Activated naive CD4-positive, alpha-beta T cell treated with anti-CD3 and anti-CD28 coated beads, Interleukin-2, amount 50 U/mL, for 72 hours (primary cell): ENCODE data around the gene RYR2. TPM values are rescaled to one million over a fixed set of nuclear protein-coding genes. Genes with fewer than 3 reads are reported as not detected.

Experiments
- ATAC-seq, 2 donors: fragments of 150-1000 bp; cut with Tn5 transposase; 2 replicates each; pipeline ENCODE4 v1.10.0; 2021; ENCODE audit warnings: mild to moderate bottlenecking in 2 of 2, moderate library complexity in 2 of 2
- DNase-seq, 2 donors: peaks; one replicate each; pipeline ENCODE4 v3.0.0; 2021 to 2022; ENCODE audit warnings: low spot score in 2 of 2
- H3K27ac Mint-ChIP-seq, 2 donors: one replicate each; pipeline ENCODE4 v1.8.0; 2022; ENCODE audit warnings: mild to moderate bottlenecking in 2 of 2, mixed read lengths in 2 of 2
- H3K36me3 Mint-ChIP-seq, 2 donors: one replicate each; pipeline ENCODE4 v1.8.0; 2022; ENCODE audit warnings: mixed read lengths in 2 of 2
- H3K9me3 Mint-ChIP-seq, 2 donors: one replicate each; pipeline ENCODE4 v1.8.0; 2022; ENCODE audit warnings: mixed read lengths in 2 of 2
- total RNA-seq, 2 donors: library from RNA; stranded (reverse); gene quantifications; one replicate each; pipeline ENCODE4 v1.2.3, GENCODE V29; 2022

The RYR2 gene
- total RNA-seq, 2 donors from 2014 or later, result not detected

- H3K27ac Mint-ChIP-seq, result peak overlapping the region in 1 of 2 donors; percentile 52
- H3K36me3 Mint-ChIP-seq, result no peaks in the 10 kb centered on the region
Observed at GRCh38 chr1:237769916-237770315, 727.9 kb downstream of the RYR2 start.

GRCh38 chr1:237772009-237772408 lies 730.0 kb downstream of the RYR2 start:
- no peak for ATAC-seq
- no peak for DNase-seq
- H3K36me3 Mint-ChIP-seq, result no peaks in the 10 kb centered on the region
- no peak overlapping the region for H3K27ac Mint-ChIP-seq
- no peaks in the 10 kb centered on the region for H3K9me3 Mint-ChIP-seq

More at GRCh38 chr1:237769916-237770315, 727.9 kb downstream of the RYR2 start:
- DNase-seq, result no peak
- ATAC-seq, result no peak
- peaks cover 0 to 4% of the 10 kb centered on the region in 2 donors for H3K9me3 Mint-ChIP-seq

GRCh38 chr1:237774246-237774645 lies 732.3 kb downstream of the RYR2 start:
- Mint-ChIP-seq H3K9me3 (no peaks in the 10 kb centered on the region), H3K36me3 (no peaks in the 10 kb centered on the region), H3K27ac (no peak overlapping the region)
- DNase-seq, result no peak
- ATAC-seq, result no peak

- DNase-seq (no peak), ATAC-seq (no peak)
- no peaks in the 10 kb centered on the region for H3K36me3 Mint-ChIP-seq
- H3K9me3 Mint-ChIP-seq, result peaks cover 4 to 7% of the 10 kb centered on the region in 2 donors
- no peak overlapping the region for H3K27ac Mint-ChIP-seq
Observed at GRCh38 chr1:237779356-237779755, 737.4 kb downstream of the RYR2 start.

DNA sequence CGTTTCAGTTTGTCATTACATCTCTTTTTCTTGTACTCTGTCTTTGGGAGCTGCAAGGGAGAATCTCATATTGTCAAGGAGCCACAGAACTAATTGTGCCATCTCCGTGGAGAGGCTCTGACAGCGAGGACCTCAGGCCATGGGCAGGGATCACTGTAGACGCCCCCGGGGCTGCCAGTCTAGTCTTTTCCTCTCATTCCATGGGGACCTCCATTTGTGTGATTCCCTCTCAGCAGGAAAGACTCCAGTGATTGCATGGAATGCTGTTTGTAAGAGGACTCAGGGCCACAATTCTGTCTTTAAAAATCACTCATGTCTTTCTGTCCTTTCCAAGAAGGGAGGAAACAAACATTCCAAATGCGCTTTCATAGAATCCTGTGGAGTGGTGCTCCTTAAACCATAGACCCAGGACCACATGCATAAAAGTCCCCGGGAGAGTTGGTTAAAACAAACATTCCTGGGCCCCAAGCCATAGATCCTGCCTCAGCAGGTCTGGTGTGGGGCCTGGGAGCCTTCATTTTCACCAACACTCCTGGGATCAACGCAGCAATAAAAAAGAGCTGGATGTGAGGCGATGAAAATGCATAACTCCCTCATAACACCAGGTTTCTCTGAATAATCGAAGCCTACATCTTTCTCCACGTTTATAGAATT lies 744.2 kb downstream of the RYR2 start:
- H3K36me3 Mint-ChIP-seq, result no peaks in the 10 kb centered on the region
- H3K27ac Mint-ChIP-seq, result no peak overlapping the region
- DNase-seq (no peak), ATAC-seq (no peak)
- H3K9me3 Mint-ChIP-seq, result peaks cover 4 to 17% of the 10 kb centered on the region in 2 donors

DNA sequence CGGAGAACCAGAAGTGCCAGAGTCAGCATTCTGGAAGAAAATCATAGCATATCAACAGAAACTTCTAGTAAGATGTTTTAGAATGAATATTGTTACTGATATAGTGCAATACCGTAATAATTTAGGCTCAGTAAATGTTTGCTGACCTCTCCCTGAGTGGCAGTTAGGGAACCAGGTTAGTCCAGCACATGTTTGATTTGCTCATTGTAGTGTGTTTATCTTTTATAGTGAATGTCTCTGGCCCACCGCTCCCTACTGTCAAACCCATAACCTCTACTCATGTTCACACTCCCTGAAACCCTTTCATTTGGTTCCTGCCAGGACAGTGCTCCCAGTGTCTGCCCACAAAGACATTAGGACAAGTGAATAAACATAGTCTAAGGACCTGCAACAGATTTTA lies 746.1 kb downstream of the RYR2 start:
- Mint-ChIP-seq H3K27ac (no peak overlapping the region), H3K9me3 (peaks cover 4 to 18% of the 10 kb centered on the region in 2 donors), H3K36me3 (no peaks in the 10 kb centered on the region)
- ATAC-seq (no peak), DNase-seq (no peak)

DNA sequence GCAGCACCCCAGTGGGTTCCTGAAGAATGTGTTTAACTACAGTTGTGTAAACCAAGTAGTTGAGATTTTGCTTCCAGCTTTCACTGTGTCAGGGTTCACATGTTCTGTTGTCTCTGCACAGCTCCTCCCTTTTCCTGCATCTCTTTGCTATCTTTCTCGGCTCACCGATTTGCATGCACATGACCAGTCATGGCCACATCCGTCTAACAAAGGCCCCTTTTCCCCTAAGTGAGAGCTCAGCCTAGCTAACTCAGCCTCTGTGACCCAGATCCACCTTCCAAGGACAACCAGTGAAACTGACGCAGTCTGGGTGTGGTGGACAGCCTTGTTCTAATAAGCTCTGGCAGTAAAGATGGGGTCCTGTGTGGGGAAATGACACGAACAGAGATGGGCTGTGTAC lies 747.6 kb downstream of the RYR2 start:
- Mint-ChIP-seq H3K36me3 (no peaks in the 10 kb centered on the region), H3K9me3 (peaks cover 0 to 10% of the 10 kb centered on the region in 2 donors), H3K27ac (no peak overlapping the region)
- no peak for ATAC-seq
- DNase-seq, result no peak

- Mint-ChIP-seq H3K36me3 (no peaks in the 10 kb centered on the region), H3K27ac (no peak overlapping the region), H3K9me3 (peaks cover 0 to 6% of the 10 kb centered on the region in 2 donors)
- ATAC-seq (no peak), DNase-seq (no peak)
Observed at GRCh38 chr1:237791592-237791991, 749.6 kb downstream of the RYR2 start.

DNA sequence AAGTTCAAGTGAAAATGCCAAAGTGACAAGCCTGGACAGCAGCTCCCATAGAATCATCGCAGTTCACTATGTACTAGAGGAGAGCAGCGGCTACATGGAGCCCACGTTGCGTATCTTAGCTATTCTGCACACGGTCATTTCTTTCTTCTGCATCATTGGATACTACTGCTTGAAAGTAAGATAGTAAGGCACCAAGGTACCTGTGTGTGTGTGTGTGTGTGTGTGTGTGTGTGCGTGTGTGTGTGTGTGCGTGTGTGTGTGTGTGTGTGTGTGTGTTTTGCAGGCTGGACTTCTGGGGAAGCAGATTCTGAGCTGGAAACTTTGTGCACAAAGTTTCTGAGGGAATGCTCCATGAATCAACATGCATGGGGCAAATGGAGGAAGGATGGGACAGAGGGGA lies 750.2 kb downstream of the RYR2 start:
- Mint-ChIP-seq H3K9me3 (peaks cover 0 to 6% of the 10 kb centered on the region in 2 donors), H3K27ac (no peak overlapping the region), H3K36me3 (no peaks in the 10 kb centered on the region)
- ATAC-seq (no peak), DNase-seq (no peak)

DNA sequence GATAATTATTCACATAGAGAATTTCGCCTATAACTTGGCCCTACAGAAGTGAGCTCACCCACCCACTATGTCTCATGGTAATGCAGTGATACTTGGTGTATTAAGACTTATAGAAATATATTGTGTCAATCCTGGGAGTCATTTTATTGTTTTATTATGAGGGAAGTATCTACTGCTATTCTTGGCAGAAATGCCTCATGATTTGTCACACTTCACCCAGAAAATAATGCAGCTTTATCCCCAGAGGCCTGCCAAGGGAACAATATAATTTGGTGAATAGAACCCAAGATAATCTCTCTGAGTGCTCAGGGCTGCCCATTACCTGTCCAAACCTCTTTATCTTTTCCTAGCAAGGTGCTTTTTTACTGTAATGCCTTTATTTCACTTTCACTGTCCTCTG lies 750.7 kb downstream of the RYR2 start:
- Mint-ChIP-seq H3K36me3 (no peaks in the 10 kb centered on the region), H3K27ac (no peak overlapping the region), H3K9me3 (peaks cover 0 to 6% of the 10 kb centered on the region in 2 donors)
- DNase-seq, result no peak
- ATAC-seq, result no peak

DNA sequence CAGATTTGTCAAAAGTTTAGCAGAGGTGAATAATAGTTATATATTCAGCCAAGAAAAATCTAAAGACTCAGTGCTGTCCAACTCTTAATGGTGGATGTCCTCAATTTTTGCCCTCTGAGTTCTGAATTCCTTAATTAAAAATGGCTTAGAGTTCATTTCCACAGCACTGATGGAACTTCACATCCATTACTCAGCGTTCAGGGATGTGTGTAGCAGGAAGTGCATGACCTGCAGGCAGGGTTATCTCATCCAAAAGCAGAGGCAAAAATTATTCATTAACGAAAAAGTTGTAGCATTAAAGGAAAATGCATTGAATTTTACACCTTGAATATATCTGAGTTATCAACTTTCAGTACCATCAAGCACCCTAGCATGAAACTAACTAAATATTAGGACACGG lies 752.1 kb downstream of the RYR2 start:
- DNase-seq (no peak), ATAC-seq (no peak)
- no peak overlapping the region for H3K27ac Mint-ChIP-seq
- H3K9me3 Mint-ChIP-seq, result peaks cover 0 to 6% of the 10 kb centered on the region in 2 donors
- H3K36me3 Mint-ChIP-seq, result no peaks in the 10 kb centered on the region

DNA sequence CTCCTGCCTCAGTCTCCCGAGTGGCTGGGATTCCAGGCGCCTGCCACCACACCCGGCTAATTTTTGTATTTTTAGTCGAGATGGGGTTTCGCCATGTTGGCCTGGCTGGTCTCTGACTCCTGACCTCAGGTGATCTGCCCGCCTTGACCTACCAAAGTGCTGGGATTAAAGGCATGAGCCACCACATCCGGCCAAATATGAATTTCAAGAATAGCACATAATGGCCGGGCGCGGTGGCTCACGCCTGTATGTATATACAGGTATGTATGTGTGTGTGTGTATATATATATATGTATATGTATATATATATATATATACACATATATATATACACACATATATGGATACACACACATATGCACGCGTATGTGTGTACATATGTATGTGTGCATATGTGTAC lies 753.6 kb downstream of the RYR2 start:
- Mint-ChIP-seq H3K27ac (no peak overlapping the region), H3K9me3 (peaks cover 0 to 6% of the 10 kb centered on the region in 2 donors), H3K36me3 (no peaks in the 10 kb centered on the region)
- no peak for ATAC-seq
- DNase-seq, result no peak

GRCh38 chr1:237799762-237800474 lies 757.9 kb downstream of the RYR2 start:
- H3K27ac Mint-ChIP-seq, result no peak overlapping the region
- no peaks in the 10 kb centered on the region for H3K9me3 Mint-ChIP-seq
- peak in 1 of 2 donors; percentile 83 for ATAC-seq
- H3K36me3 Mint-ChIP-seq, result no peaks in the 10 kb centered on the region
- DNase-seq, result no peak

DNA sequence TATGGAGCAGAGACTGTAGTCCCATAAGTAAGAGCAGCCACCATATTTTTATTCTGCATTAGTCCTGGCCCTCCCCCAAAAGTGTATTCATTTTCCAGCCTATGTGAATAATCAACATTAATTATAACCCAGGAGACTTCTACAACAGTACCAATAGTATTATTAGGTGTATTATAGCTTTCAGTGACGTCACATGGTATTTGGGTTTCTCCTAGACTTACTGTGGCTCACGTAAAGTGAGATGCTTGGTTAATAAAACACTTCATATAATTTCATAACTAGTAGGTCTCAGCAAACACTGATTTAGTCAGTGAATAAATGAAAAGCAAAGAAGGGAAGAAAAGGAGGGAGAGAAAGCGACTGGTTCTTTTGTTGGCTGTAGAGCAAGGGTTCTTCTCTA lies 762.5 kb downstream of the RYR2 start:
- H3K27ac Mint-ChIP-seq, result no peak overlapping the region
- H3K36me3 Mint-ChIP-seq, result no peaks in the 10 kb centered on the region
- DNase-seq (no peak), ATAC-seq (no peak)
- no peaks in the 10 kb centered on the region for H3K9me3 Mint-ChIP-seq

DNA sequence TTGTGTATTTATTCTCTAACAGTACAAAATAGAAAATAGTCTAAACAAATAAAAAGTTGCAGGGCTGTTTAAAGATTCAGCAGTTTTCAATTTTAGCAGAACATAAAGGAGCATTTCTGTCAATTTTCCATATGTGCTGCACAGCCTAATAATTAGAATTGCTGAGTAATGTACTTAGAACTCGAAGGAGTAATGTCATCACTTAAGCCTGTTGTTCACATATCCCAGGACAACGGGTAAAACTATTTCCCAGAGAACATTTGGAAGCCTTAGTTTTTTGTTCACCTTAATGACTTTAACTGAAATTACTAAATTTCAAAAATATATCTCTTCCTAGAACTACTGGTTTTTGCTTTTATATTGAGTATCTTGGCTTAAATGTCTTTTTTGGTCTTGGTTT lies 767.1 kb downstream of the RYR2 start:
- Mint-ChIP-seq H3K9me3 (no peaks in the 10 kb centered on the region), H3K36me3 (no peaks in the 10 kb centered on the region), H3K27ac (no peak overlapping the region)
- DNase-seq (no peak), ATAC-seq (no peak)

- H3K27ac Mint-ChIP-seq, result no peak overlapping the region
- H3K36me3 Mint-ChIP-seq, result no peaks in the 10 kb centered on the region
- DNase-seq (no peak), ATAC-seq (no peak)
- H3K9me3 Mint-ChIP-seq, result no peaks in the 10 kb centered on the region
Observed at GRCh38 chr1:237811633-237812032, 769.6 kb downstream of the RYR2 start.

DNA sequence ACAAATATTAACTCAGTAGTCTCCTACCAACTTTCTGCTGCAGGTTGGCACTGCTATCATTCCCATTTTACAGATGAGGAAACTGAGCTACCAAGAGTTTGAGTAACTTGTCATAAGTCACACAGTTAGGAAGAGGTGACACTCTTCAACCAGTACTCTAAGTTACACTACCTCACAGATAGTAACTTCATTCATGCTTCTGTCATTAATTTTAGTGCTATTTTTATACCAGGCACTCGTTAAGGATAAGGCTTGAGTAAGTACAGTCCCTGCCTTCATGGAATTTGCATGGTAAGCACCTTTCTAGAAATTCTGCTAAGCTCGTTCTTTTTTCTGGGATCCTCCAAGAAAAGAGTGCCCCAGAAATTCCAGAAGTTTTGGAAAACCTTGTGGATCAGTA lies 770.1 kb downstream of the RYR2 start:
- Mint-ChIP-seq H3K9me3 (no peaks in the 10 kb centered on the region), H3K27ac (no peak overlapping the region), H3K36me3 (no peaks in the 10 kb centered on the region)
- no peak for DNase-seq
- ATAC-seq, result no peak

- no peak for DNase-seq
- no peak for ATAC-seq
- no peak overlapping the region for H3K27ac Mint-ChIP-seq
- peaks cover 0 to 4% of the 10 kb centered on the region in 2 donors for H3K36me3 Mint-ChIP-seq
- H3K9me3 Mint-ChIP-seq, result peaks cover 0 to 6% of the 10 kb centered on the region in 2 donors
Observed at GRCh38 chr1:237814319-237814924, 772.4 kb downstream of the RYR2 start.
